HG03442 (cell line): ENCODE measurements around the gene BSN.
"Not testable (repeated sequence)": the region's sequence is repeated elsewhere in the genome, so short reads cannot be mapped to it uniquely, and the experiment has no call there.

Experiments
- ATAC-seq: cut with Tn5 transposase; IDR thresholded peaks from one replicate; pipeline ENCODE4 v1.9.1; 2021; ENCODE audit warnings: mild to moderate bottlenecking, moderate library complexity; ENCODE audit not compliant: unreplicated experiment

BSN gene

GRCh38 chr3:49533786-49534519 is 20.3 kb upstream of the BSN start:
- no peak for ATAC-seq

DNA sequence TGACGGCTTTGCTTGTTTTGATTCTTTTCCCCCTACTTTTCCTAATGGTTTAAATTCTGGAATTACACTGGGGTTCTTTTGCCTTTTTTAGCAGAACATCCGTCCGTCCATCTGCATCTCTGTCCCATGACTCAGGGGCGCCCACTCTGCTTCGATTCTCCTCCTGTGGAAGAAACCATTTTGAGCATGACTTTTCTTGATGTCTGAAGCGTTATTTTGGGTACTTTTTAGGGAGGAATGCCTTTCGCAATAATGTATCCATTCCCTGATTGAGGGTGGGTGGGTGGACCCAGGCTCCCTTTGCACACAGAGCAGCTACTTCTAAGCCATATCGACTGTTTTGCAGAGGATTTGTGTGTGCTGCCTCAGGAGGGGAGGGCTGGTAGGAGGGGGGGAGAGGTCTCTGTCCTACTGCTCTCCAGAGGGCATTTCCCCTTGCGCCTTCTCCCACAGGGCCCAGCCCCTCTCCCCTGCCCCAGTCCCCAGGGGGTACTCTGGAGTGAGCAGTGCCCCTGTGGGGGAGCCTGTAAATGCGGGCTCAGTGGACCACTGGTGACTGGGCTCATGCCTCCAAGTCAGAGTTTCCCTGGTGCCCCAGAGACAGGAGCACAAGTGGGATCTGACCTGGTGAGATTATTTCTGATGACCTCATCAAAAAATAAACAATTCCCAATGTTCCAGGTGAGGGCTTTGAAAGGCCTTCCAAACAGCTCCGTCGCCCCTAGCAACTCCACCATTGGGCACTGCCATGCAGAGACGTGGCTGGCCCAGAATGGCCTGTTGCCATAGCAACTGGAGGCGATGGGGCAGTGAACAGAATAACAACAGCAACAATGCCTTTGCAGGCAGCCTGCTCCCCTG is 19.5 kb upstream of the BSN start:
- no peak for ATAC-seq

DNA sequence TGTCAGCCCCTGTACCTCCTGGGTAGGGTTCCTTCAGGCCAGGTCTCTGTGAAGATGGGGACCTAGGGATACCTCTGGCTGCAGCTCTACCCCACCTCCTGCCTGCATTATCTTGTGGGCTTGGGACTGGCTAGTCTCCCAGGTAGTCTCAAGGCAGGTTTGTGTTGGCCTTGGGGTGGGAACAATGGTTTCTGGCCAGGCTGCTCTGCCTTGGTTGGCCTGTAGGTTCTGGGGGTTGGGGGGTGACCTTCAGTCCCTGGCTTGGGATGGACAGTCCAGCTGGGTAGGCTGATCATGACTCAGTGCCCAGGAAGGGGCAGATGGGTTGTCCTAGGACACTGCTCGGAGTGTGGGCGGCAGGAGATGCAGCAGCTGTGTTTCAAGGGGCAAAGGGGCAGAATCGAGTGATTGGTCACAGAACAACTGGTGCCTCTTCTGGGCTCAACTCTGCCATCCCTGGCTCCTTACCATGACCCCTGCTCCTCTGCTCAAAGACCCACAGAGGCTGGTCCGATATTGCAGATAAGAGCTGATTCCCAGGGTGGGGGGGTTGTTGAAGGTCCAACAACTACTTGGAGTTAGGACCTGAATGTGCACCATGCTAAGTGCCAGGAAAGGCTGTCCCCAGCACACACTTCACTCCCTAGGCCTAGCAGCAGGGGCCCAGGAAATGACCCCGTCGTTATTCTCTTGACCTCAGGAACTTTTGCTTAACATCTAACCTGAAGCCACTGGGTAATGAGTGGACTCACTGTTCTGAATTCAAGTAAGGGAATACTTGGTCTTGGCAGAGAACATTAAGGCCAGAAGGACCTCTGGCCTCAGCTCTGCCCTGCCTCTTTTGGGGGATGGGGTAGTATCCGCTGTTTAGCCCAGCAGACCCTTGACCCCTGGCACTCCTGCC is 18.1 kb upstream of the BSN start:
- no peak for ATAC-seq

GRCh38 chr3:49536875-49537533 is 17.3 kb upstream of the BSN start:
- ATAC-seq, result no peak

- ATAC-seq, result peak; percentile 90
Observed at GRCh38 chr3:49539659-49540560, 14.4 kb upstream of the BSN start.

GRCh38 chr3:49552087-49552486 is 2.2 kb upstream of the BSN start:
- ATAC-seq, result no peak

- no peak for ATAC-seq
Observed at GRCh38 chr3:49553324-49553691, 969 bp upstream of the BSN start.

- ATAC-seq, result peak; percentile 62
Observed at GRCh38 chr3:49554633-49555265, 472 bp downstream of the BSN start.

- no peak for ATAC-seq
Observed at GRCh38 chr3:49556500-49557275, 2.4 kb downstream of the BSN start.

DNA sequence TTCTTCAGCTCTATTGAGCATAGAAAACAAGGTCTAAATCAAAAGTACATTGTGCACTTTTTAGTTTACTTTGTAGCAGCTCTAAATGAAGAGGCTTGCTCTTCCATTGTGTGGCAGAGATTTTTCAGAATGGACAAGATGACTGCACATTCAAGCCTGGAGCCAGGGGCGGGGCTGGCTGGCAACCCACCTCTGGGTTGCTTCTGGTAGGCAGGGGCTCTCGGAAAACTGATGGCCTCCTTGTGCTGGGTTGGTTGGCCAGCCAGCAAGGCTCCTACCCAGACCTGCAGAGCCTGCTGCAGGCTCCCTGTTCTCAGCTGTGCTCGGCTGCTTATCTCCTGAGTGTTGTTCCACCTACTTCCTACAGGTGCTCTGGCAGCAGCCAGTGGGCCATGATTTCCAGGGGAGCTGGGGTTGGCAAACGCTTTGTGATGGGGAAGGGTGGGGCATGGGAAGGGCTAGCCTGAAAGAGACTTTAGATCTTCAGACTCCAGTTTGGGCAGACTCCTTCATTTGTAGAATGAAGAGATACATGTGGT is 8.8 kb downstream of the BSN start:
- no peak for ATAC-seq

DNA sequence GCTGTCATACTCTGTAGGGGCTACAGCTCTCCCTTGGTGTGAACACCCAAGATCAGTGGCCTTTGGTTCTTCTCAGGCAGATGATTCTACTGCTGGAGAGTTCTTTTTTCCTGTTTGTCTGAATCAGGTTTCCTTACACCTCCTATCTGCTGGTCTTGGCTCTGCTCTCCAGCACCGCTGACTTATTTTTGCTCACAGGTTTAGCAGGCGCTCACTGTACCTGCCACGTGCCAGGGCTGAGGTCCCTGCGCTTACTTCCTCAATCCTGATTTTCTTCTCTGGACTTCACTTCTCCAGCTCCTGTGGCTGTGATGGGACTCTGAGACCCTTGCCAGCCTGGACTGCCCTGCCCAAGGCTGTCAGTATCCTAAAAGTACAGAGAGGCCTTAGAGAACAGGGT is 9.5 kb downstream of the BSN start:
- ATAC-seq, result no peak

DNA sequence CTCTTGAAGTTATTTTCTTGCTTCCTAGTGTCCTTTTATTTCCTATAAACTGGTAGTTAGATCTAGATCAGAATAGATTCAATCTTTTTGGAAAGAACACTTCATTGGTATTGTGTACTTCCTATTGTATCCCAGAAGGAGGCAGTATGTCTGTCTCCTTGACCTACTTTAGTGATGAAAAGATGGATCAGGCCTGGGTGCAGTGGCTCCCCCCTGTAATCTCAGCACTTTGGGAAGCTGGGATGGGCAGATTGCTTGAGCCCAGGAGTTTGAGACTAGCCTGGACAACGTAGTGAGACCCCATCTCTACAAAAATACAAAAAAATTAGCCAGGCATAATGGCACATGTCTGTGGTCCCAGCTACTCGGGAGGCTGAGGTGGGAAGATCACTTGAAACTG is 12.0 kb downstream of the BSN start:
- ATAC-seq, result no peak

- ATAC-seq, result no peak
Observed at GRCh38 chr3:49567406-49567805, 13.1 kb downstream of the BSN start.

DNA sequence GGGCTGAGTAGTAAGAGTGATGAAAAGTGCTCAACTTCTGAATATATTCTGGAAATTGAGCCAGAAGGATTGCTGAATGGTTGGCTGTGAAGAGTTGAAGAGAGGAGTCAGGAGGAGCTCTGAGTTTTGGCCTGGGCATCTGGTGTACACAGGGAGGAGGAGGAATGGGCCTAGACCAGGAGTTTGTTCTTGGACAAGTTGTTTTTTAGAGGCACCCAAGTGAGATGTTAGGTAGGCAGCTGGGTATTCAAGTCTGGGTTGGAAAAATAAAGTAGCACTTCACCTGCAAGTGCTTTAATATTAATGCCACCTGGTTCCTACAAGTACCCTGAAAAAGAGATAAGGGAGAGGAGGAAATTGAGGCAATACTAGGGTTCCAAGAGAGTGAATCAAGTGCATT is 14.7 kb downstream of the BSN start:
- no peak for ATAC-seq

DNA sequence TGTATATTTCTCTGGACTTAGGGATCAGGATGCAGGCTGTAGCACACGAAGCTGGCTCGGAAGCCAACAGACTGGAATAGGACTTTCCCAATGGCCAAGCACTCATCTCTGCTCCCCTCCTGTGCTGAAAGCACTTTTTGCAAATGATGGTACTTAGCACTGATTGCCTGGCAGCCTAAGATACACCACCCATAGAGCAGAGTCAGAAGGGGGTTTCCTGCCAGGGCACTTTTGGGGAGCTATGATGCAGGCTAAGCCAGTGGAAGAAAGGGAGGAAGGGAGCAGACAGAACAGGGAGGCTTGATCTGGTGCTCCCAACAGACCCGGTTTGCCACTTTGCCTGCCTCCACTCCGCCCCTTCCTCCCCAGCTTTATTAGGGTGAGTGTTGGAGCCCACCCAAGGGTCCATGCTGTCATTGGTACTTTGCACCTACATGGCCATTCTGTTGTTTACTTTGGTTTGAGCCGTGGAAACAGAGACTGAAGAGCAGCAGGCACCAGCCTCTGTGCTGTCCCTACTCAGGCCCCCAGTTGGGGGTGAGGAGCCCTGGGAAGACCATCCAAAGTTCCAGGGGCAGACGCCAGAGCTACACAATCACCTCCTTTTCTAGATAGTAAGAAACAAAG is 15.9 kb downstream of the BSN start:
- ATAC-seq, result no peak

DNA sequence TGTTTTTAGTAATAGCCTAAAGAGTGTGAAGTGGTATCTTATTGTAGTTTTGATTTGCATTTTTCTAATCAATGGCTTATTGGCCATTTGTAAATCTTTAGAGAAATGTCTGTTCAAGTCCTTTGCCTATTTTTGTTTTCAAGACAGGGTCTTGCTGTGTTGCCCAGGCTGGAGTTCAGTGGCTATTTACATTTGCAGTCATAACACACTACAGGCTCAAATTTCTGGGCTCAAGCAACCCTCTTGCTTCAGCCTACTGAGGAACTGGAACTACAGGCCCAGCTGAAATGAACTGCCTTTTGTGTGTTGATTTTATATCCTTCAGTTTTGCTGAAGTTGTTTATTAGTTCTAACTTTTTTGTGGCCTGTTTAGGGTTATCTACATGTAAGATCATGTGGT is 27.9 kb downstream of the BSN start:
- ATAC-seq, result no peak

DNA sequence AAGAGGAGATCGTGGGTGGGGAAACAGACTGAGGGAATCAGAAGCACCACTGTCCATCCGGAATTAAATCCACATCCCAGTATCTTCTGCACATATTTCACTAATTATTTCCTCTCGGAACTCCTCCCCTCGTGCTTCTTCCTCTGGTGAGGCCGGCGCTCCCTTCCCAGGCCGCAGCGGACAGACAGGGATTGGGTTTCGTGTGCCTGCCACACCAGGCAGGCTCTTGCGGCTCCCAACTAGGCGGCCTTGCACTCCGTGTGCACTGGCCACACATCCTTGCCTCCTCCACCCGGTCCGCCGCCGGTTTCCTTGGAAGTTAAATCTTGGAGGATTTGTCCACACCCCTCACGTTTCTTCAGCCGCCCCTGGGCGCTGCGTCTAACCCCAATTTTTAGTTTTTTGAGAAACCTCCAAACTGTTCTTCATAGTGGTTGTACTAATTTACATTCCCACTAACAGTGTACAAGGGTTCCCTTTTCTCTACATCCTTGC is 31.0 kb downstream of the BSN start:
- ATAC-seq, result not testable (repeated sequence)

- ATAC-seq, result no peak
Observed at GRCh38 chr3:49591615-49592014, 37.3 kb downstream of the BSN start.
